HG02885 (cell line): ENCODE results near the gene MEIOB.
"Not testable (repeated sequence)": the region's sequence is repeated elsewhere in the genome, so short reads cannot be mapped to it uniquely, and the experiment has no call there.

ENCODE experiments used
- ATAC-seq: cut with Tn5 transposase; IDR thresholded peaks from one replicate; pipeline ENCODE4 v1.9.1; 2021; ENCODE audit warnings: mild to moderate bottlenecking; ENCODE audit not compliant: unreplicated experiment, poor library complexity

MEIOB gene

GRCh38 chr16:1878256-1878655 lies 6.3 kb upstream of the MEIOB start:
- ATAC-seq = no peak

GRCh38 chr16:1877804-1878203 lies 5.8 kb upstream of the MEIOB start:
- ATAC-seq = no peak

GRCh38 chr16:1877089-1877488 lies 5.1 kb upstream of the MEIOB start:
- no peak for ATAC-seq

GRCh38 chr16:1876468-1876867 lies 4.5 kb upstream of the MEIOB start:
- ATAC-seq = no peak

- not testable (repeated sequence) for ATAC-seq
Observed at GRCh38 chr16:1876066-1876465, 4.1 kb upstream of the MEIOB start.

GRCh38 chr16:1874854-1875253 lies 2.9 kb upstream of the MEIOB start:
- no peak for ATAC-seq

- ATAC-seq = no peak
Observed at GRCh38 chr16:1870365-1871082, 1.4 kb downstream of the MEIOB start.

GRCh38 chr16:1865902-1866690 lies 5.9 kb downstream of the MEIOB start:
- no peak for ATAC-seq

- ATAC-seq = no peak
Observed at GRCh38 chr16:1863681-1864460, 8.1 kb downstream of the MEIOB start.

GRCh38 chr16:1862394-1862793 lies 9.6 kb downstream of the MEIOB start:
- ATAC-seq = no peak

GRCh38 chr16:1861730-1862129 lies 10.2 kb downstream of the MEIOB start:
- ATAC-seq = no peak

- no peak for ATAC-seq
Observed at GRCh38 chr16:1859650-1860049, 12.3 kb downstream of the MEIOB start.

GRCh38 chr16:1858189-1858865 lies 13.6 kb downstream of the MEIOB start:
- ATAC-seq = no peak

- no peak for ATAC-seq
Observed at GRCh38 chr16:1857433-1858097, 14.4 kb downstream of the MEIOB start.

GRCh38 chr16:1851793-1852192 lies 20.2 kb downstream of the MEIOB start:
- ATAC-seq = no peak

- ATAC-seq = no peak
Observed at GRCh38 chr16:1850981-1851380, 21.0 kb downstream of the MEIOB start.

GRCh38 chr16:1846416-1846815 lies 25.5 kb downstream of the MEIOB start:
- no peak for ATAC-seq

GRCh38 chr16:1845985-1846384 lies 26.0 kb downstream of the MEIOB start:
- ATAC-seq = no peak

- no peak for ATAC-seq
Observed at GRCh38 chr16:1839554-1839953, 32.4 kb downstream of the MEIOB start.

GRCh38 chr16:1834096-1834495 lies 37.9 kb downstream of the MEIOB start:
- no peak for ATAC-seq
